Panc1 (cell line): ENCODE measurements around the gene CWF19L1.
A peak's percentile ranks its signal among the peaks of the same experiment; 100 is the strongest.

ENCODE experiments used
- POLR2AphosphoS5 ChIP-seq: IDR thresholded peaks from 2 replicates; pipeline ENCODE4 v1.6.1; 2012; ENCODE audit warnings: mild to moderate bottlenecking, low read depth, low read length, moderate library complexity
- SIN3A ChIP-seq: IDR thresholded peaks from 2 replicates; pipeline ENCODE4 v1.6.1; 2012; ENCODE audit warnings: low read depth, mild to moderate bottlenecking, low read length, moderate library complexity, borderline replicate concordance; ENCODE audit not compliant: insufficient read depth
- TCF7L2 ChIP-seq: IDR thresholded peaks from 2 replicates; pipeline ENCODE4 v1.6.1; 2011; ENCODE audit warnings: mild to moderate bottlenecking, low read depth, low read length, inconsistent platforms
- TF ChIP-seq, protein P1 (sequence below): fragments of 450-650 bp; IDR thresholded peaks from 2 replicates; pipeline ENCODE4 v1.5.1; 2017; ENCODE audit warnings: mild to moderate bottlenecking

DNA sequence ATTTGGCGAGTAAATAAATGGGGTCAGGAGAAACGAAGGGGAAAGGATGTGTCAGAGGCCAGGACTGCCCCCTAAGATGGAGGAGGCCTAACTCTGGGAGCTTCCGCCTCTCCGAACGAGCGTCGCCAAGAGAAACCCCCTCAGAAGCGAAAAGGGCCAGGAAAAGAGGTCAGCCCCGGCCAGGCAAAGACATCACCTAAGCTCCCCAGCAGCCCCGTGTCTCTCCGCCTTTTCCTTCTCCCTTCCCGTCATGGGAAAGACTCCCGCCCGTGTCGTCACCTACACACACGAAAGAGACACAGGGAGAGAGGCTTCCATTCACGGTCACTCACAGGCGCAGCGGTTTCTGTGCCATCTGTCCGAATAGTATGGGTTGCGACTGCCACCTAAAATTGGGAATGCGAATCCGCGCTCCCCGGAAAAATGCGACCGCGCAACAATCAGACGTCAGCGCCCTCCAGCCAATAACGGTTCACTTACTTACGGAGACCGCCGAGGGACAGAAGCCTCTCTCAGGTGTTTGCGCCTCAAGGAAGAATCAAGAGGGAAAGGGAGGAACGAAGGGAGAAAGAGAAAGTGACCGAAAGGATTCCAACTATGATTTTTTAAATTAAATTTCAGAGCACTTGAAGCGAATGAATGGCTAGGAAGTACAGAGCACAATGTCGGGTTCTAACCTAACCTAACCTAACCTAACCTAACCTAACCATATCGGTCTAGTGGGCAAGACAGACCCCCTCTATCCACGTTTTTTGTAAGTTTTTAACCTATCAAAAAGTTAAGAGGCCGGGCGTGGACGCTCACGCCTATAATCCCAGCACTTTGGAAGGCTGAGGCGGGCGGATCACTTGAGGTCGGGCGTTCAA, at the start of gene CWF19L1:
- TF ChIP-seq, protein P1, sequence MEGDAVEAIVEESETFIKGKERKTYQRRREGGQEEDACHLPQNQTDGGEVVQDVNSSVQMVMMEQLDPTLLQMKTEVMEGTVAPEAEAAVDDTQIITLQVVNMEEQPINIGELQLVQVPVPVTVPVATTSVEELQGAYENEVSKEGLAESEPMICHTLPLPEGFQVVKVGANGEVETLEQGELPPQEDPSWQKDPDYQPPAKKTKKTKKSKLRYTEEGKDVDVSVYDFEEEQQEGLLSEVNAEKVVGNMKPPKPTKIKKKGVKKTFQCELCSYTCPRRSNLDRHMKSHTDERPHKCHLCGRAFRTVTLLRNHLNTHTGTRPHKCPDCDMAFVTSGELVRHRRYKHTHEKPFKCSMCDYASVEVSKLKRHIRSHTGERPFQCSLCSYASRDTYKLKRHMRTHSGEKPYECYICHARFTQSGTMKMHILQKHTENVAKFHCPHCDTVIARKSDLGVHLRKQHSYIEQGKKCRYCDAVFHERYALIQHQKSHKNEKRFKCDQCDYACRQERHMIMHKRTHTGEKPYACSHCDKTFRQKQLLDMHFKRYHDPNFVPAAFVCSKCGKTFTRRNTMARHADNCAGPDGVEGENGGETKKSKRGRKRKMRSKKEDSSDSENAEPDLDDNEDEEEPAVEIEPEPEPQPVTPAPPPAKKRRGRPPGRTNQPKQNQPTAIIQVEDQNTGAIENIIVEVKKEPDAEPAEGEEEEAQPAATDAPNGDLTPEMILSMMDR, result no peak
- peak; percentile 76; the same call in 1 of the 2 replicates for TF ChIP-seq SIN3A
- peak; percentile 82 for TF ChIP-seq POLR2AphosphoS5
- no peak for TF ChIP-seq TCF7L2
